Left colon (tissue), 2 donors: ENCODE results near the gene RCSD1. TPM values are rescaled to one million over a fixed set of nuclear protein-coding genes. Genes with fewer than 3 reads are reported as not detected.

Source experiments
- ATAC-seq: fragments of 200-7000 bp; cut with Tn5 transposase; one replicate; pipeline ENCODE4 v1.9.1; 2020; ENCODE audit warnings: mild to moderate bottlenecking, moderate library complexity
- DNase-seq, 2 donors: peaks; one replicate each; pipeline ENCODE4 v3.0.0-alpha.2; 2020
- intact Hi-C, 2 donors: fragments of 100-400 bp; cut with DNase I in 1 of 2; cut with micrococcal nuclease in 1 of 2; formaldehyde crosslinking; loops; one replicate each; pipeline versions ENCODE4 v1.11.2 to v1.14.0; 2022; cut with DNase I, micrococcal nuclease
- total RNA-seq, 2 donors: library from RNA; stranded (reverse); fragmentation: NEBNext Ultra II Directional; extraction: Animal tissue kit (Norgen Biotek cat#: 25700); gene quantifications; one replicate each; pipeline ENCODE4 v1.2.1, GENCODE V29; 2021
- donor health status: DM: no; HTN: no; CAD: no.
- donor health status: DM: yes; HTN: yes; CAD: no.

The RCSD1 gene
- total RNA-seq, 2 donors from 2014 or later = 5.5 to 8.6 TPM

DNA sequence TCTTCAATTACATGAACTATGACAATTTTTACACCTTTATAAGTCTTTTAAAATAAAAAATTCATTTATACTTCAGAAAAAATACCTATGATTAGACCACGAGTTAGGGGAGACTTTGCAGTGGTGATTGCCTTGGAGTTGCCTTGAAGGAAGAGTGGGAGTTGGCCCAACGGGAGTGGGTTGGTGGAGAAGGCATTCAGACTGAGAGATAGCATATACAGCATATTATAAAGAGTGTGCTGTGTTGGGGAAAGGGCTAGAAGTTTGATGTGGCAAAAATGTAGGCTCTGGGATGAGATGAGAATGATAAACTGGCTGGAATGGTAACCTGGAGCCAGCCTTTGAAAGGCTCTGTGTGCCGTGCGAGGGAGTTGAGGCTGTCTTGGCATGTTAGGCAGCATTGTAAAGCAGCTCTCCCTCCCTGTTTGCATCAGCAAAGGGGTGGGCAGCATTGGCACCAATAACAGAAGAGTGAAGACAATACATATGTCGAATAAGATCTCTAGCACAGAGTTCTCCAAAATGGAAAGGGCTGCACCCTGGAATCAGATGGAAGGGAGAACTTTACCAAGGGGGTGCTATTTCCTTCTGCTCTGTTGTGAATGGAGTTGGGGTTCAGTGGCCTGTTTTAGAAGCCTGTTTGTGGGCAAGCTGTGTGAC is 116.1 kb downstream of the RCSD1 start:
- intact Hi-C loops = no loop called here
- ATAC-seq (no peak), DNase-seq (no peak)

DNA sequence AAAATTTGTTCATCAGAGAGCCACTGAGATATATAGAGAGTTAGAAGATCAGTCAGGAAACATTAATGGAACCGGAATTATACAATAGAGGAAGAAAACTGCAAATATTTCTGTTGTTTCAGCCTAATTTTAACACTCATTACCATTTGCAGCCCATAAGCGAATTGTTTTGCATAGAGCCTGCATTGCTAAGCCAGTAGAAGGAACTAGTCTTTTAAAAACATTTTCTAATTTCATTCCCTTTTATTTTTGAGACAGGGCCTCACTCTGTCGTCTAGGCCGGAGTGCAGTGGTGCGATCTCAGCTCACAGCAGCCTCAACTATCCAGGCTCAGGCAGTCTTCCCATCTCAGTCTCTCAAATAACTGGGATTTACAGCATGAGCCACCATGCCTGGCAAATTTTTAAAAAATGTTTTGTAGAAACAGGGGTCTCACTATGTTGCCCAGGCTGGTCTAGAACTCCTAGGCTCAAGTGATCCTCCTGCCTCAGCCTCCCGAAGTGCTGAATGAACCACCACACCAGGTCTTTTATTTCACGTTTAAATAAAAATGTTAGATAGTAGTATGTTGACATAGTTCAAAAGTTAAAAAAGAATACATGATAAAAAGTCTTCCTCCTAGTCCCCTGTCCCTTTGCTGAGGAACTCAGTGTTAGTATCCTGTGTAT is 117.1 kb downstream of the RCSD1 start:
- DNase-seq (no peak), ATAC-seq (no peak)
- intact Hi-C loops = no loop called here

DNA sequence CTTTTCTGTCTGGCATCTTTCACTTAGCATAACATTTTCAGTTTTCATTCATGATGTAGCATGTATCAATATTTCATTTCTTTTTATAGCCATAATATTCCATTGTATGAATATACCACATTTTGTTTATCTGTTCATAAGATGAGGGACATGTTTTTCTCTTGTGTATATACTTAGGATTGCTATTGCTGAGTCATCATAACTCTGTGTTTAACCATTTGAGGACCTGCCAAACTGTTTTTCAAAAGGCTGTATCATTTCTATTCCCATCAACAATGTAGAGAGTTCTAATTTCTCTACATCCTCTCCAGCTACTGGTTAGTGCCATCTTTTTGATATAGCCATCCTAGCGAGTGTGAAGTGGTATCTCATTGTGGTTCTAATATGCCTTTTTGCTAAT is 118.0 kb downstream of the RCSD1 start:
- intact Hi-C loops = no loop called here
- DNase-seq = no peak
- ATAC-seq = no peak

DNA sequence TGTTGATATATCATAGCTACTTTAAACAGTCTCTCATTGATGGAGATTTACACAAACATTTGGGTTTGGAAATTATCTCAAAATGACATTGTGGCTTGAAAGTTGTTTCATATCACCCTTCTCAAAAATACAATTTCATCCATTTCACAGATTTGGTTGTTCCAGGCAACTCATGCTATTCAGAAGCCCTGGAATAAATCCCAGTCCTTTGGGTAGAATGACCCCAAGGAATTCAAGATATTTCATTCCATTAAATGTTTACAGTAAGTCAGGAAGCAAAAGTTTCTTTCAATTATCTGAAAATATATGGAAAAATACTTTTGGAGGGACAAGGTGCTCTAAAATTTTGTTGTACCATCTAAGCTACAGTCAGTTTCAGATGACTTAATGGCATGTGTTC is 118.9 kb downstream of the RCSD1 start:
- intact Hi-C loops = no loop called here
- DNase-seq (no peak), ATAC-seq (no peak)

DNA sequence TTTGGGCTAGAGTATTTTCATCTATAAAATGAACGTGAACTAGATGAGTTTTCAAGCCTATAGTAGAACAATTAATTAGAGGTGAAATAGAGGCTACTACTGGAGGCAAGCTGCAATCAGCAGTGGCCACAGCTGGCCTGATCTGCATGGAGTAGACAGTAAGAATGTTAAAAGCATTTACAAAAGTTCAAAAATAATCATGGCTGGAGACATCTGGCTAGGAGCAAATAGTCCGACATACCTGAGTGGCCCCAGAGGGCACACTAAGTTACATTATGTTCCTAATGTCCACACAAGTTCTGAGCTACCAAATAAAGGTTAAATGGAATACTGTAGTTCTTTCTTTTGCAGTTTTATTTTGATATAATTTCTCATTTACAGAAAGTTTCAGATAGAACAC is 119.7 kb downstream of the RCSD1 start:
- DNase-seq (no peak), ATAC-seq (no peak)
- intact Hi-C loops = no loop called here

DNA sequence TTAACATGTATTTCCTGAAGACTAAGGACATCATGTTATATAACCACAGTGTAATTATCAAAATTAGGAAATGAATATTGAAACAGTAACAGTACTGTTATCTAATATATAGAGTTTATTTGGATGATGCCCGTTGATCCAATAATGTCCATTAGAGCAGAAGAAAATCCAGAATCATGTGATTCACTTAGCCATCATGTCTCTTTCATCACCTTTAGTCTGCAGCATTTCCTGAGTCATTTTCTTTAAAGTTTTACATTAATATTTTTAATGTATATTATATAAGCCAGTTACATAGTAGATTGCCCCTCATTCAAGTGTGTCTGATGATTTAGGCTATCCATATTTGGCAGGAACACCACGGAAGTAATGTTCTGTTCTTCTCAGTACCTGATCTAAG is 120.6 kb downstream of the RCSD1 start:
- ATAC-seq = no peak
- intact Hi-C loops = no loop called here
- DNase-seq = no peak

DNA sequence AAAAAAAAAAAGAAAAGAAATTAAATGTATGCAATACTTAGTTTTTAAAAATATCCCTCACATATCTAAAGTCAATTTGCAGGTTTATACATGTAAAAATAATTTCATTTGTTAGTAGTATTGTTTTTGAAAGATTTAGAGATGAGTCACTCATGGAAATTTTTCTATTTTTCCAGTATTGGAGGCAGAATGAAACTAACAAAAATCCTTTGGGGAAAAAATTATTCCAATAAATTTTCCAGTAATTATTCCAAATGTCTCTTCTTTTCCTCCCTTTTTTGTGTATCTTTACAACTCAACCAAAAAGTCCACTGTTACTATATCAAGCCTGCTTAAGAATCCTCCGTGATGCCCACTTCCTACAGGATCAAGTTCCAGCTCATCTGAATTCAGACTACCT is 121.6 kb downstream of the RCSD1 start:
- ATAC-seq (no peak), DNase-seq (no peak)
- intact Hi-C loops = no loop called here

DNA sequence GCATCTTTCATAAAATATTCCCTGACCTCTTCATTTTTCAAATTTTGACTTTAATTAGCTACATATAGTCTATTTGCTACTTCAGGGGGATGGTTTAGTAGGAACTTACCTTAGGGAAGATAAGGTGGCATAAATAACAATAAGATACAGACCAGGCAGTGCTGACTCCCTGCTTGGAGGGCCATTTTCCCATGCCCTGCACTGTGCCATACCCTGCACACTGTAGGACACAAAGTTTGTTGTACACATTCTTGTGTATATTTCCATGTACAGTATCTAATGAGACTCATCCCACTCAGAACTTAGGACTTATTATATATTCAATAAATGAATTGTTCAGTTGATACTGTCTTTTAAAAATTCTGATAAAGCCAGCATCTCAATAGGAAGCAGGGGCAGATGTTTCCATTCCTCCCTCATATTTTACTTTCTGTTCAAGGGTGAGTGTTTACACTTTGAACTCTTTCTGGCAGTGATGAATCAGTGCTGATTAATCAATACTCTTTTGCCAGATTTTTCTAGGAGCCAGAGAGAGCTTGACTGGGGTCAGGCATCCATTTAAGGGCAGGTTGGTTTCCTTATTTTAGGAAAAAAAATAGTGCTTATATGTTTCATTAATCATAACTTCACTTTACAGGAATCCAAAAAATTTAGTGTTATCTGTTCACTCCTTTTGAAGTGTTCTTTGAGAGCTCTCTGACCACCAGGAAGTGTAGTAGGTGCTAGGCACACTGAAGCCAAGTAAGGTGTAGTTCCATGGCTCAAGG is 122.4 kb downstream of the RCSD1 start:
- DNase-seq = no peak
- intact Hi-C loops = no loop called here
- no peak for ATAC-seq

DNA sequence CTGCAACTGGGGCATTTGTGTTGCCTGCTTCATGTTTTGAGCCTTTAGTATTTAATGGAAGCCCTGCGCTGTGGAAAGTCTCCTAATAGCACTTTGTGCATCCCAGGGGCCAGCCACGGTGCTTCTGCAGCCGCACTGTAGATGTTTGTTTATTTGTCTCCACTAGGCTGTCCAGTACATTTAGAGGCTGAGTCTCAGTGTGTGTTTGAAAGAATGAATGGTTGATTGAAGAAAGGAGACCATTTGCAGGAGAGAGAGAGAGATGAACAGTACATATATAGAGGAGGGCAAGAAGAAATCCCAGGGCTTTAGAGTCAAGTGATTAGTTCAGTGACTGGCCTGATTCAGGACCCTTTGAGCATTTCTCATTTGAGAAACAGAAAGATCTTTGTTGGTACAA is 125.6 kb downstream of the RCSD1 start:
- intact Hi-C loops = no loop called here
- no peak for ATAC-seq
- no peak for DNase-seq

Other genes starting within 250 kb of the RCSD1 start
- 1 to 10 TPM; 2.0 to 5.2 TPM for gene CD247, start 111.7 kb upstream of the RCSD1 start, total RNA-seq
- 10 to 100 TPM; 48.9 to 67.9 TPM for gene CREG1, start 76.5 kb upstream of the RCSD1 start, total RNA-seq
- gene MPZL1, start 91.8 kb downstream of the RCSD1 start, total RNA-seq = 100 to 1,000 TPM; 117 to 118 TPM